HG03521 (cell line): ENCODE results near the gene HAVCR2.

Source experiments
- ATAC-seq: cut with Tn5 transposase; IDR thresholded peaks from one replicate; pipeline ENCODE4 v1.9.1; 2021; ENCODE audit warnings: mild to moderate bottlenecking, moderate library complexity; ENCODE audit not compliant: unreplicated experiment

The HAVCR2 gene

GRCh38 chr5:157108976-157109375 is at the start of gene HAVCR2:
TSS of gene HAVCR2 (minus strand) at chr5:157109044. CDS start at chr5:157108983, 61 bp downstream.
- ATAC-seq: peak; percentile 78

GRCh38 chr5:157157293-157157891 is 48.5 kb upstream of the HAVCR2 start:
- ATAC-seq: no peak

GRCh38 chr5:157155297-157155696 is 46.5 kb upstream of the HAVCR2 start:
- ATAC-seq: no peak

- ATAC-seq: no peak
Observed at GRCh38 chr5:157150995-157151394, 42.2 kb upstream of the HAVCR2 start.

- peak; percentile 58 for ATAC-seq
Observed at GRCh38 chr5:157148734-157149615, 40.1 kb upstream of the HAVCR2 start.

GRCh38 chr5:157143127-157143971 is 34.5 kb upstream of the HAVCR2 start:
- peak; percentile 30 for ATAC-seq

- peak; percentile 100 for ATAC-seq
Observed at GRCh38 chr5:157142317-157143126, 33.7 kb upstream of the HAVCR2 start, which contains the start of gene MED7. TSS of gene MED7 (minus strand) at chr5:157142865. CDS start at chr5:157139431, 3,434 bp downstream.

GRCh38 chr5:157137691-157138090 is 28.8 kb upstream of the HAVCR2 start:
- no peak for ATAC-seq

GRCh38 chr5:157132281-157132612 is 23.4 kb upstream of the HAVCR2 start:
- no peak for ATAC-seq

- ATAC-seq: no peak
Observed at GRCh38 chr5:157130925-157131324, 22.1 kb upstream of the HAVCR2 start.

- ATAC-seq: no peak
Observed at GRCh38 chr5:157121709-157122108, 12.9 kb upstream of the HAVCR2 start.

- no peak for ATAC-seq
Observed at GRCh38 chr5:157120102-157120501, 11.3 kb upstream of the HAVCR2 start.

GRCh38 chr5:157116483-157116954 is 7.7 kb upstream of the HAVCR2 start:
- ATAC-seq: peak; percentile 47

GRCh38 chr5:157115502-157115901 is 6.7 kb upstream of the HAVCR2 start:
- no peak for ATAC-seq

- no peak for ATAC-seq
Observed at GRCh38 chr5:157115012-157115411, 6.2 kb upstream of the HAVCR2 start.

- no peak for ATAC-seq
Observed at GRCh38 chr5:157113002-157113401, 4.2 kb upstream of the HAVCR2 start.

GRCh38 chr5:157109744-157110143 is 900 bp upstream of the HAVCR2 start:
- ATAC-seq: peak; percentile 70

GRCh38 chr5:157107508-157107907 is 1.3 kb downstream of the HAVCR2 start:
- no peak for ATAC-seq

GRCh38 chr5:157106630-157107461 is 2.0 kb downstream of the HAVCR2 start:
- no peak for ATAC-seq
